Measurements from ENCODE around the gene MYRFL. TPM values are rescaled to one million over a fixed set of nuclear protein-coding genes. Genes with fewer than 3 reads are reported as not detected.

MYRFL gene
- total RNA-seq, 1 experiment from 2014 or later: 0.16 TPM

GRCh38 chr12:69904777-69905176, 79.8 kb downstream of the MYRFL start:
- H3K9me3 Mint-ChIP-seq (ENCODE audit: unreplicated experiment): no peaks in the 10 kb centered on the region
- DNase-seq: no peak
- CTCF ChIA-PET: no interaction called here
- Histone ChIP-seq H3K4me3 (ENCODE audit: low read depth, low read length) (no peak overlapping the region), H3K27me3 (replicated peaks; ENCODE audit: control insufficient read depth, insufficient read depth, low read length) (no peaks in the 10 kb centered on the region), H3K9me3 (no peaks in the 10 kb centered on the region), H3K4me1 (no peaks in the 10 kb centered on the region), H3K36me3 (ENCODE audit: control insufficient read depth, insufficient read depth, low read length) (no peaks in the 10 kb centered on the region)
- intact Hi-C loops (cut with micrococcal nuclease; ENCODE audit: unreplicated experiment): loop anchor here (10.0 kb wide), 2 partner anchors 340 to 460 kb away; partner anchors contain the start of genes CNOT2 and KCNMB4
- POLR2A ChIA-PET: no interaction called here
- no TSS peak for BruUV-seq (replicated peaks)
- no peak for TF ChIP-seq CTCF (IDR thresholded peaks at IDR 0.05; ENCODE audit: insufficient read depth in 1 of 2, low read depth in 1 of 2, low read length in 1 of 2, severe bottlenecking in 1 of 2, unreplicated experiment in 1 of 2)
- H3K27ac Mint-ChIP-seq (ENCODE audit: unreplicated experiment): no peak overlapping the region
- H3K36me3 Mint-ChIP-seq (ENCODE audit: insufficient read depth, unreplicated experiment): no peaks in the 10 kb centered on the region
- H3K27me3 Mint-ChIP-seq (ENCODE audit: insufficient read depth, unreplicated experiment): peaks cover 2% of the 10 kb centered on the region
- no peak overlapping the region for H3K4me3 Mint-ChIP-seq (ENCODE audit: unreplicated experiment)
- H3K4me1 Mint-ChIP-seq (ENCODE audit: low read depth, unreplicated experiment): no peaks in the 10 kb centered on the region

- H3K4me3 ChIP-seq (ENCODE audit: low read depth, low read length): no peak overlapping the region
- H3K27me3 ChIP-seq (replicated peaks; ENCODE audit: control insufficient read depth, insufficient read depth, low read length): no peaks in the 10 kb centered on the region
- no peaks in the 10 kb centered on the region for H3K4me1 Mint-ChIP-seq (ENCODE audit: low read depth, unreplicated experiment)
- no peaks in the 10 kb centered on the region for H3K9me3 ChIP-seq
- H3K36me3 Mint-ChIP-seq (ENCODE audit: insufficient read depth, unreplicated experiment): no peaks in the 10 kb centered on the region
- ChIA-PET CTCF (no interaction called here), POLR2A (no interaction called here)
- no peak overlapping the region for H3K27ac Mint-ChIP-seq (ENCODE audit: unreplicated experiment)
- BruUV-seq (replicated peaks): no TSS peak
- H3K9me3 Mint-ChIP-seq (ENCODE audit: unreplicated experiment): no peaks in the 10 kb centered on the region
- no peaks in the 10 kb centered on the region for H3K4me1 ChIP-seq
- intact Hi-C loops (cut with micrococcal nuclease; ENCODE audit: unreplicated experiment): loop anchor here (10.0 kb wide), 2 partner anchors 339 to 459 kb away; partner anchors contain the start of genes CNOT2 and KCNMB4
- TF ChIP-seq CTCF (IDR thresholded peaks at IDR 0.05; ENCODE audit: insufficient read depth in 1 of 2, low read depth in 1 of 2, low read length in 1 of 2, severe bottlenecking in 1 of 2, unreplicated experiment in 1 of 2): no peak
- no peaks in the 10 kb centered on the region for H3K36me3 ChIP-seq (ENCODE audit: control insufficient read depth, insufficient read depth, low read length)
- no peak for DNase-seq
- peaks cover 2% of the 10 kb centered on the region for H3K27me3 Mint-ChIP-seq (ENCODE audit: insufficient read depth, unreplicated experiment)
- H3K4me3 Mint-ChIP-seq (ENCODE audit: unreplicated experiment): no peak overlapping the region
Measured at GRCh38 chr12:69905801-69906200, 80.8 kb downstream of the MYRFL start.

- Mint-ChIP-seq H3K9me3 (ENCODE audit: unreplicated experiment) (no peaks in the 10 kb centered on the region), H3K27me3 (ENCODE audit: insufficient read depth, unreplicated experiment) (peaks cover 2% of the 10 kb centered on the region), H3K4me1 (ENCODE audit: low read depth, unreplicated experiment) (no peaks in the 10 kb centered on the region), H3K4me3 (ENCODE audit: unreplicated experiment) (no peak overlapping the region), H3K27ac (ENCODE audit: unreplicated experiment) (no peak overlapping the region), H3K36me3 (ENCODE audit: insufficient read depth, unreplicated experiment) (no peaks in the 10 kb centered on the region)
- TF ChIP-seq CTCF (IDR thresholded peaks at IDR 0.05; ENCODE audit: insufficient read depth in 1 of 2, low read depth in 1 of 2, low read length in 1 of 2, severe bottlenecking in 1 of 2, unreplicated experiment in 1 of 2): no peak
- Histone ChIP-seq H3K9me3 (no peaks in the 10 kb centered on the region), H3K36me3 (ENCODE audit: control insufficient read depth, insufficient read depth, low read length) (no peaks in the 10 kb centered on the region), H3K4me3 (ENCODE audit: low read depth, low read length) (no peak overlapping the region), H3K27me3 (replicated peaks; ENCODE audit: control insufficient read depth, insufficient read depth, low read length) (no peaks in the 10 kb centered on the region), H3K4me1 (no peaks in the 10 kb centered on the region)
- ChIA-PET CTCF (interaction anchor here (0.6 kb wide), 1 partner anchor 1418 kb away, joined by 3 read pairs; no protein-coding TSS in a partner anchor), POLR2A (no interaction called here)
- intact Hi-C loops (cut with micrococcal nuclease; ENCODE audit: unreplicated experiment): loop anchor here (10.0 kb wide), 2 partner anchors 338 to 458 kb away; partner anchors contain the start of genes CNOT2 and KCNMB4
- no TSS peak for BruUV-seq (replicated peaks)
- no peak for DNase-seq
Measured at GRCh38 chr12:69906411-69907216, 81.6 kb downstream of the MYRFL start.

Data from Caco-2 (cell line).